DND-41 (cell line): ENCODE results near the gene MYH9.
"Not testable (repeated sequence)": the region's sequence is repeated elsewhere in the genome, so short reads cannot be mapped to it uniquely, and the experiment has no call there.

Experiments
- EZH2 ChIP-seq: IDR thresholded peaks from 3 replicates; pipeline ENCODE4 v1.6.1; 2012; ENCODE audit warnings: borderline replicate concordance, low read depth, mild to moderate bottlenecking, moderate library complexity, low read length, inconsistent platforms; ENCODE audit not compliant: severe bottlenecking
- TF ChIP-seq, protein P1 (sequence below): IDR thresholded peaks from 2 replicates; pipeline ENCODE4 v1.5.1; 2012; ENCODE audit warnings: borderline replicate concordance, low read length, moderate library complexity, mild to moderate bottlenecking; ENCODE audit not compliant: poor library complexity, severe bottlenecking; ENCODE audit errors: extremely low read depth

DNA sequence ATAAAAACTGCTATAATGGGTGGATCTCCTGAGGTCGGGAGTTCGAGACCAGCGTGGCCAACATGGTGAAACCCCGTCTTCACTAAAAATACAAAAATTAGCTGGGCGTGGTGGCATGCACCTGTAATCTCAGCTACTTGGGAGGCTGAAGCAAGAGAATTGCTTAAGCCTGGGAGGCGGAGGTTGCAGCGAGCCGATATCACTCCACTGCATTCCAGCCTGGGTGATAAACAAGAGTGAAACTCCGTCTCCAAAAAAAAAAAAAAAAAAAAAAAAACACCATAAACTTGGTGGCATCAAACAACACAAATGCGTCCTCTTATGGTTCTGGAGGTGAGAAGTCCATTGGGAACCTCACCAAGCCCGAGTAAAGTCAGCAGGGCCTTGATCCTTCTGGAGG, 40.2 kb upstream of the MYH9 start:
- TF ChIP-seq, protein P1, sequence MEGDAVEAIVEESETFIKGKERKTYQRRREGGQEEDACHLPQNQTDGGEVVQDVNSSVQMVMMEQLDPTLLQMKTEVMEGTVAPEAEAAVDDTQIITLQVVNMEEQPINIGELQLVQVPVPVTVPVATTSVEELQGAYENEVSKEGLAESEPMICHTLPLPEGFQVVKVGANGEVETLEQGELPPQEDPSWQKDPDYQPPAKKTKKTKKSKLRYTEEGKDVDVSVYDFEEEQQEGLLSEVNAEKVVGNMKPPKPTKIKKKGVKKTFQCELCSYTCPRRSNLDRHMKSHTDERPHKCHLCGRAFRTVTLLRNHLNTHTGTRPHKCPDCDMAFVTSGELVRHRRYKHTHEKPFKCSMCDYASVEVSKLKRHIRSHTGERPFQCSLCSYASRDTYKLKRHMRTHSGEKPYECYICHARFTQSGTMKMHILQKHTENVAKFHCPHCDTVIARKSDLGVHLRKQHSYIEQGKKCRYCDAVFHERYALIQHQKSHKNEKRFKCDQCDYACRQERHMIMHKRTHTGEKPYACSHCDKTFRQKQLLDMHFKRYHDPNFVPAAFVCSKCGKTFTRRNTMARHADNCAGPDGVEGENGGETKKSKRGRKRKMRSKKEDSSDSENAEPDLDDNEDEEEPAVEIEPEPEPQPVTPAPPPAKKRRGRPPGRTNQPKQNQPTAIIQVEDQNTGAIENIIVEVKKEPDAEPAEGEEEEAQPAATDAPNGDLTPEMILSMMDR, result not testable (repeated sequence)
- TF ChIP-seq EZH2, result not testable (repeated sequence)
